ENCODE results near the gene NLRP4. TPM values are rescaled to one million over a fixed set of nuclear protein-coding genes. Genes with fewer than 3 reads are reported as not detected.

NLRP4 gene
- polyA plus RNA-seq, 1 donor (not counting 4 experiments of a cell fraction or from before 2014, with no cell fraction given): not detected

GRCh38 chr19:55809381-55810058 lies 26.8 kb upstream of the NLRP4 start:
- Histone ChIP-seq H3K4me3 (ENCODE audit: control insufficient read depth in 2 of 3, extremely low read depth in 1 of 3, insufficient read depth in 2 of 3, low read depth in 1 of 3, low read length in 3 of 3) (no peak overlapping the region), H3K79me2 (ENCODE audit: control insufficient read depth, insufficient read depth, low read length) (no peaks in the 10 kb centered on the region), H3K9me1 (ENCODE audit: control insufficient read depth, extremely low read depth, insufficient read depth, low read length) (no peaks in the 10 kb centered on the region), H3K27me3 (ENCODE audit: control insufficient read depth, extremely low read depth, insufficient read depth, low read length) (no peaks in the 10 kb centered on the region), H3K27ac (ENCODE audit: control insufficient read depth, insufficient read depth, low read length) (no peak overlapping the region), H4K20me1 (ENCODE audit: control insufficient read depth, extremely low read depth, insufficient read depth, low read length) (no peaks in the 10 kb centered on the region), H3K4me2 (ENCODE audit: control insufficient read depth, extremely low read depth, insufficient read depth, low read depth, low read length) (no peak overlapping the region), H3K4me1 (ENCODE audit: control insufficient read depth, extremely low read depth, insufficient read depth, low read length) (no peaks in the 10 kb centered on the region), H2AFZ (ENCODE audit: control insufficient read depth, low read length) (no peak overlapping the region), H3K9me3 (ENCODE audit: control insufficient read depth, low read depth, low read length) (peaks cover 4% of the 10 kb centered on the region), H3K9ac (ENCODE audit: control insufficient read depth, extremely low read depth, insufficient read depth, low read length) (no peak overlapping the region), H3K36me3 (ENCODE audit: control insufficient read depth in 2 of 2, extremely low read depth in 1 of 2, insufficient read depth in 2 of 2, low read length in 2 of 2) (no peaks in the 10 kb centered on the region)
- DNase-seq (ENCODE audit: low read depth, low spot score) (no peak), FAIRE-seq (no peak)
- TF ChIP-seq EZH2 (IDR thresholded peaks at IDR 0.05; ENCODE audit: low read length): no peak
- no peak for TF ChIP-seq CTCF (optimal IDR thresholded peaks at IDR 0.05 in 1 of 3, IDR thresholded peaks at IDR 0.05 in 1 of 3, conservative IDR thresholded peaks at IDR 0.05 in 1 of 3; ENCODE audit: extremely low read depth in 1 of 3, insufficient read depth in 2 of 3, low read length in 3 of 3)
- dilution Hi-C loops (cut with MboI; ENCODE audit: extremely low pct_ligation_motif_present, low sequenced_read_pairs): no loop called here

- H3K9me3 ChIP-seq (ENCODE audit: control insufficient read depth, low read depth, low read length): peaks cover 4% of the 10 kb centered on the region
- no peaks in the 10 kb centered on the region for H3K9me1 ChIP-seq (ENCODE audit: control insufficient read depth, extremely low read depth, insufficient read depth, low read length)
- H3K27ac ChIP-seq (ENCODE audit: control insufficient read depth, insufficient read depth, low read length): no peak overlapping the region
- no peak overlapping the region for H2AFZ ChIP-seq (ENCODE audit: control insufficient read depth, low read length)
- H3K4me2 ChIP-seq (ENCODE audit: control insufficient read depth, extremely low read depth, insufficient read depth, low read depth, low read length): no peak overlapping the region
- H3K36me3 ChIP-seq (ENCODE audit: control insufficient read depth in 2 of 2, extremely low read depth in 1 of 2, insufficient read depth in 2 of 2, low read length in 2 of 2): no peaks in the 10 kb centered on the region
- no peaks in the 10 kb centered on the region for H3K4me1 ChIP-seq (ENCODE audit: control insufficient read depth, extremely low read depth, insufficient read depth, low read length)
- FAIRE-seq (no peak), DNase-seq (ENCODE audit: low read depth, low spot score) (no peak)
- H3K4me3 ChIP-seq (ENCODE audit: control insufficient read depth in 2 of 3, extremely low read depth in 1 of 3, insufficient read depth in 2 of 3, low read depth in 1 of 3, low read length in 3 of 3): no peak overlapping the region
- dilution Hi-C loops (cut with MboI; ENCODE audit: extremely low pct_ligation_motif_present, low sequenced_read_pairs): no loop called here
- no peaks in the 10 kb centered on the region for H3K27me3 ChIP-seq (ENCODE audit: control insufficient read depth, extremely low read depth, insufficient read depth, low read length)
- H4K20me1 ChIP-seq (ENCODE audit: control insufficient read depth, extremely low read depth, insufficient read depth, low read length): no peaks in the 10 kb centered on the region
- TF ChIP-seq EZH2 (IDR thresholded peaks at IDR 0.05; ENCODE audit: low read length) (no peak), CTCF (optimal IDR thresholded peaks at IDR 0.05 in 1 of 3, IDR thresholded peaks at IDR 0.05 in 1 of 3, conservative IDR thresholded peaks at IDR 0.05 in 1 of 3; ENCODE audit: extremely low read depth in 1 of 3, insufficient read depth in 2 of 3, low read length in 3 of 3) (no peak)
- no peak overlapping the region for H3K9ac ChIP-seq (ENCODE audit: control insufficient read depth, extremely low read depth, insufficient read depth, low read length)
- no peaks in the 10 kb centered on the region for H3K79me2 ChIP-seq (ENCODE audit: control insufficient read depth, insufficient read depth, low read length)
These were observed 25.0 kb upstream of the NLRP4 start for GRCh38 chr19:55811340-55811739.

Data from keratinocyte (primary cell).